HG03175 (cell line): ENCODE data around the gene NYAP2.
A peak's percentile ranks its signal among the peaks of the same experiment; 100 is the strongest.

Experiments used
- ATAC-seq: cut with Tn5 transposase; IDR thresholded peaks from one replicate; pipeline ENCODE4 v1.9.1; 2021; ENCODE audit warnings: mild to moderate bottlenecking, moderate library complexity; ENCODE audit not compliant: unreplicated experiment

Gene NYAP2

DNA sequence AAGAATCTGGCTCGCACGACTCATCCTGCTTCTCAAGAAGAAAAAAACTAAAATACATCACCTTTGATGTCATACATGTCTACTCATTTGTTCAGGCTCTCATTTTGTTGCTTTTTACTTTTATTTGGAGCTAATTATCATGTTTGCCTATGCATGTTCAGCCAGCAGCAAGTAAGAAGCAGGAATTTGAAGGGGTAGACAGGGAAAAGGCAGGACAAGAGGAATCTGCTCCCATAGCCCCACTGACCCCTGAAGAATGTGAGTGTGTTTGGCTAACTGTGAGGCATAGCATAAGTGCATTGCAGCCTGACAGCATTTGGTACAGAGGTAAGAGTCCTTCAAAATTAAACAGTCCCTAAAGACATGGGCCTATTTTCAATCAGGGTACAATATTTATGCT, 72.7 kb downstream of the NYAP2 start:
- no peak for ATAC-seq

DNA sequence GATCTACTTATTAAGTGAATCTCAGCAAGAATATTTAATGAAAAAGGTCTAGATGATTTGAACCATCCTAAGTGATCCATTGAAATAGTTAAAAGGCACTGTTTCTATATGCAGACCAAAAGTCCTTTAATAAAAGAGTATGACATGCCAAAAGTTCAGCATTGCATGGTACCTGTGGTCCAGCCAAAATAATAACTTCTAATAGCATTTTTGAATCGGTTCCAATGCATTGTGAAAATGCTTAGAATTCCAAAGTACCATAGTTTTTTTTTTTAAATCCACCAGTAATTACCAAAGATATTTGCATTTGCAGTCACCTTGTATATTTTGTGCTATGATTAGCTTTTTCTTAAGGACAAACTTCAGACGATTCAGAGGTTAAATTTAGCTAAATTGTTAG, 79.9 kb downstream of the NYAP2 start:
- no peak for ATAC-seq

DNA sequence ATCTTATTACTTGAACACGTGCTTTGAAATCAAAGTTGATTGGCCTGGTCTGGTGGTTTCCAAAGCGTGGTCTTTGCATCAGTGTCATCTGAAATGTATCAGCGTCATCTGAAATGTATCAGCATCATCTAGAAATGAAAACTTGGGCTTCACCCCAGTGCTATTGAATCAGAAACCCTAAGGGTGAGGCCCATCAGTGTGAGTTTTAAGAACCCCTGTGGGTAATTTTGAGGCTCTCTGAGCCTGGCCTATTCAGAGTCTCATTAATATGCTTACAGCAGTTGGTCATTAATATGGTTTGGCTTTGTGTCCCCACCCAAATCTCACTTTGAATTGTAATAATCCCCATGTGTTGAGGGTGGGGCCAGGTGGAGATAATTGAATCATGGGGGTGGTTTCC, 85.2 kb downstream of the NYAP2 start:
- no peak for ATAC-seq

DNA sequence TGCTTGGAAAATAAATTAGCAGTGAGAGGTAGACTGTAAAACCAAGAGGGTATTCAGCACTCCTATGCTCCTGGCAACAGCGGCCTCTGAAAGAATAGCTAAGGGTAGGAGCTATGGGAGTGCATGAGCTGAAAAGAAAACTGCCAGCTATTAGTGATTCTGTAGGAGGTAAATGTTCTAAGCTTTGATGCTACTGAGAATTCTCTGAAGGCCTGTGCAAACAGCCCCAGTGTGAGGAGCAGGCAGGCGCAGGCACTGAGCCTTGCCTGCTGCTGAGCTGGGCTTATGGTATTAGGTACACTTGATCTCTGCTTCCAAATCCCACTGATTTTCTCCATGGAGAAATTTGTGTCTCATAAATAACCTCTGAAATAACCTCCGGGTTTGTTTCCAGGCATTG, 86.7 kb downstream of the NYAP2 start:
- no peak for ATAC-seq

DNA sequence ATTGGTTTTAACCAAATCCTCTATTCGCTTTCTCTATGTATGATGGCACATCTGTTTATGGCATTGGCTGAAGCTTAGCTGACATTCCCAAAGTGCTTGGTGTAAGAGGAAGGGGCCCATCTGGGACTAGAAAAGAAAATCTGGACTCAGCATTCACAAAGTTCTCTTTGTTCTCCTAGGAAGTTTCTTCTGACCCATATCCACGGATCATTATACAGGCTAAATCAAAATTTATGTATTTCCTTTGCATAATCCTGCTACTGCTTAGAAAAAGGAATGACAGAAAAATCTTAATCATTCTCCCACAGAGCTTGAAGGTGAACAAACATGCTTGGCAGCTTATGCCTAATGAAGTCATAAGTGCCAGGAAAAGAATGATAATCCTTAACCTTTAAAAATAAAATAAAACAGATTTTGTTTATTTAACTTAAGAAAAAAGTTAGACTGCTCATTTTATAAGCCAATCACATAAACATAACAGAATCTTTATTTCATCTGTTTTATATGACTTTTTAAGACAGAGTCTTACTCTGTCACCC, 88.4 kb downstream of the NYAP2 start:
- no peak for ATAC-seq

DNA sequence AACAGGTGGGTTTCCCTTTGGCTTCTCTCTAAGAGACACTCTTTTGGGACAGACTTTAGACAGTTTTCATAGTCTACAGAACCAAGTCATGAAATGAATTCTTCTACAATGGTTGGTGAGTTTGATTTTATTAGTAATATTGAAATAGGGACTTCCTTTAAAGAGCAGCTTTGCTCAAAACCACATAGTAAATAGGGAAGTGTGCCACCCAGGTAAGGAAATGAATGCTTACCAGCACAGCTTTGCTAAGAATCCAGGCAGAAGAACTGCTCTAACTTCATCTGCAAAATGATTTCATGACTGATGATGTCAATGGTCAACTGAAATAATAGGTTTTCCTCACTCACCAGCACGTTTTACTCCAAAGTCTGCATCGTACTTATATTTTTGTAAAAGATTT, 89.2 kb downstream of the NYAP2 start:
- peak; percentile 54 for ATAC-seq

DNA sequence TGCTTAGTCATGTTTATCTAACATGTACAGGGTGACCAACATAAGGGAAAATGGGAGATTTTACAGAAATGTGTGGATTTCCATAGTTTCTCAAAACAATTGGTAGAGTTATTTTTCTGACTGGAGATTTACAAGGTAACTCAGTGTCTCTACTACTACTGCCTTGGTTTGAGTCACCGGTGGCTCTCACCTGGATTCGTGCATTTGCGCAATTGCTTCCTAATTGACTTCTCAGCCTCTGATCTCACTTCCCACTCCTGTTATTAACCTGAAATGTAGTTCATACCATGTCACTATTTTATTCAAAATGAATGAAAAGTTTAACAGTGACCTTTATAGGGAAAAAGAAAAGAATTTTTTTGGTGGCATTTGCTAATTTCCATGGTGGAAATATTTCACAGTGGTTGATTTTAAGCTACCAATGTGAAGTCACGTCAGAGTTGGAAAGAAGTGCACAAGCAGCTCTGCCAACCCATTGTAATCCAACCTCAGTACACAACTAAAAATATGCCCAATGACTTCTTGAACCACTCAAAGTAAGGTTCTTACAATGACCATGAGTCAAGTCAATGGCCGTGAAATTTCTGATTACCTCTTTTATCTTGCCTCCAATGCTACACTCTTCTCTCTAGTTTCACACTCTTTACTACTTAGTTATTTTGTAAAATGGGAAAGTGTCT, 94.0 kb downstream of the NYAP2 start:
- no peak for ATAC-seq

DNA sequence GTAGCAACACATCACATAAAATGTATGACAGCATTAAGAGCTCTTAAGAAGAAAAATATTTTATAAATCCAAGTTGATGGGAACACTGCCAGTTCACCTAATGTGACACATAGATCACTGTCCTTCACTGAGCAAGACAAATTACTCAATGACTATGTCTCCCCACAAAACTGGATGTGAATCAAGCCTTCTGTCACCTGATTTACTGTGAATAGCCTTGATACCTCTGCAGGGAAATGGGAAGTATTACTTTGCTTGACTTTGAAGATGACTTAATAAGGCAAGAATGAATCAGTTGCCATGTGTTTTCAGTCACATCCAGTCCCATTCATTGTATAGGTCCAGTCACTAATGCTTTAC, 94.6 kb downstream of the NYAP2 start:
- ATAC-seq, result no peak

DNA sequence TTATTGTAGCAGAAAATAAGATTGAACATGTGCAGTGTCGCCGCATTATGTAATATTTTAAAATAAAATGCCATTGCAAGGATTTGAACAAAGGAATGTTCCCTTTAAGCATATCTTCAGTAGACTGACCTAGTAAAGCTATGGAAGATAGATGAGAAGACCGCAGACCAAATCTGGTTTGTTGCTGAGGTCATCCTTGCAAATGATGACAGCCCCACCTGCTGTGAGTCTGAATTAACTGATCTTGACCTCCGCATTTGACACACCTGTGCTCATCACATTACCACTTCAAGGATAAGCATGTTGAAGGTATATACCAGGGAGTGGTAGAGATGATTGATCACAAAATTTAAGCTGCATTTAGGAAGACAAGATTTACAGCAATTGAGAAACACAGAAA, 96.2 kb downstream of the NYAP2 start:
- no peak for ATAC-seq

DNA sequence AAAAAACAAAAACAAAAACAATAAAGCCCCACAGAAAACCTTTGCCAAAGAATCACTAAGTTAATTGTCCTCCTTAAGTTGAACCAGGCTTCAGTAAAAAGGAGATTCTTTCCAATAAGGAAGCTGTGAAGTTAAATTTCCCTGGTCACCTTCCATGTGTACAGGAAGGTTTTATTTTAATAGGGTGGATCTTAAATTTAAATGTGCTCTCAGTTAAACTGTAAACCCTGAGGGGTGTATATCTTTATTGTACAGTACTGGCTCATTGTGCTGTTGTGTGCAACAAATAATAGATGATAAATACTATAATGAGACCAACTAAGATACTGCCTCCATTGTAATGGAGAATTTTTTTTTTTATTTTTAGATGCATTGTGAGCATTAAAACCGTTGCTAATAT, 97.1 kb downstream of the NYAP2 start:
- ATAC-seq, result no peak

DNA sequence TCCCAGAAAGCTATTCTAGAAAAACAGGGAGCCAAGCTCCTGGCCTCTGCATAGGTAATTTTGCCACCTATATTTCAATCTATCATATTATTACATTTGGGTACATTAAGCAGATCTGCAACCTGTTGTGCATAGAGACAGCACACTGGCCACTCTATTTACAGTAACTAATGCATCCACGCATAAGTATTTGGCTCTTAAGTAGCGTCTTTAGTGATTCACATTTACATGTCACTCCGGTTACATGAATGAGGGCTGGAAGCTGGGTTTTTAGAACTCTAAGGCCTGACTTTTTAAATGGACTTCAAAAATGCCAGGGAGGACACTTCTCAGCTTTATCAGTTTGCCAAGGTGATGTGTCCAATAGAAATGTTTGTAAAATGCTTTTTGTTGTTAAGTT, 97.7 kb downstream of the NYAP2 start:
- no peak for ATAC-seq

DNA sequence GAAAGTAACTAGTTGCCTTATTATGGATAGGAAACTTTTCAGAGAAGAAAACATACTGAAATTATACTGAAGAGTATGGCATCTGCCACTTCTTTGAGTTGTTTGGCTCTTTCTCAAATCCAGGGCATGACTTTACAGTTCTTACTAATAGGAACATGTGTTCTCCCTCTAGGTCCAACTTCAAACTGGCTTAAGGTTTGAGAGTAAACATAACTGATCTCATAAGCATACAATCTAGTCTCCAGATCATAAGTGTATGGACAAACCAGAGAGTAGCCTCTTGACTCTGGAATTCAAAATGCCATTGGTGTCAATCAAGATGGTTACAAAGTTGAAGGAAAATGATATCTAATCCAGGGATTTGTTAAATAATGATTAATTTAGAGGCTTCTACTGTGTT, 101.5 kb downstream of the NYAP2 start:
- ATAC-seq, result no peak

DNA sequence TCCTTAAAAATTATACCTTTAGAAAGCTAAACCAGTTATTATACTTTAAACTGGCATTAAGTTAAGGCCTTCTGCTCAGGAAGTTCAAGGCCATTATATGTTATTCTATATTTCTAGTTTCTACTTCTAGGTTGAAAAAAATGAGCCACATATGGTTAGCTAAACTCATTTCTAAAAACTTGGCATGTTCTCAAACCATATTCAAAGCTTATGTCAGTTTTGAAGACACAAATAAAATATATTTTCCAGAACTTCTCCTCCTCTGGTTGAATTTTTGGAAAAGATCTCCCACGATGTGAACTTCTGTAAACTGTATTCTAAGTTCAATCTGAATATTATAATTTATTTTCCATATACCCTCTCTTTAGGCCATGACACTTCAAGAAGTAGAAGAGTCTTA, 103.5 kb downstream of the NYAP2 start:
- ATAC-seq, result no peak

DNA sequence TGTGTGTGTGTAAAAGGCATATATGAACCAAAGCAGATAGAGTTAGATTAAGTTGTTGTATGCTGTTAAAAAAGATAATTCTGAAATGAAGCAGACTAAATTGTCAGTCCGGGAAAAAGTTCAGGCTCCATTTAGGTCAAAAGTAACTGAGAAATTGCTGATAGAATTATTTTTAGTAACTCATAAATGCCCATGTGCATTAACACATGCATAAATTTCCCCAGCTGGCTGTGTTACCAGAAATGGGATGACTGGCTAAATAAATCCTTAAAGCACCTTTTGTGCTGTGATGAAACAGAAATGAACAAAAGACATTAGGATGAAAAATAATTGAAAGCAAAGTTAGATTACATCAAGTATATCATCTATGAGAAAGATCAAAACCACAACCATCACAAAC, 111.3 kb downstream of the NYAP2 start:
- ATAC-seq, result no peak

DNA sequence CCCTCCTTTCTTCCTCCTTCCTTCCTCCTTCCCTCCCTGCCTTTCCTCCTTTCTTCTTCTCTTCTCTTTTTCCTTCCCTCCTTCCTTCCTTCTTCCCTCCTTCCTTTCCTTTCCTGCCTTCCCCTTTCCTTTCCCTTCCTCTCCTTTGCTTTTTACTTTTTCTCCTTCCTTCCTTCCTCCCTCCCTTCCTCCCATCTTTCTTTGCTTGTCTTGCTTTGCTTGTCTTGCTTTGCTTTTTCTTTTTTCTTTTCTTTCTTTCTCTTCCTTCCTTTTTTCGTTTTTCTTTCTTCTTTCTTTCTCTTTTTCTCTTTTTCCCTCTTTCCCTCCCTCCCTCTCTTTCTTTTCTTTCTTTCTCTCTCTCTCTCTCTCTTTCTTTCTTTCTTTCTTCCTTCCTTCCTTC, 113.0 kb downstream of the NYAP2 start:
- ATAC-seq, result no peak

DNA sequence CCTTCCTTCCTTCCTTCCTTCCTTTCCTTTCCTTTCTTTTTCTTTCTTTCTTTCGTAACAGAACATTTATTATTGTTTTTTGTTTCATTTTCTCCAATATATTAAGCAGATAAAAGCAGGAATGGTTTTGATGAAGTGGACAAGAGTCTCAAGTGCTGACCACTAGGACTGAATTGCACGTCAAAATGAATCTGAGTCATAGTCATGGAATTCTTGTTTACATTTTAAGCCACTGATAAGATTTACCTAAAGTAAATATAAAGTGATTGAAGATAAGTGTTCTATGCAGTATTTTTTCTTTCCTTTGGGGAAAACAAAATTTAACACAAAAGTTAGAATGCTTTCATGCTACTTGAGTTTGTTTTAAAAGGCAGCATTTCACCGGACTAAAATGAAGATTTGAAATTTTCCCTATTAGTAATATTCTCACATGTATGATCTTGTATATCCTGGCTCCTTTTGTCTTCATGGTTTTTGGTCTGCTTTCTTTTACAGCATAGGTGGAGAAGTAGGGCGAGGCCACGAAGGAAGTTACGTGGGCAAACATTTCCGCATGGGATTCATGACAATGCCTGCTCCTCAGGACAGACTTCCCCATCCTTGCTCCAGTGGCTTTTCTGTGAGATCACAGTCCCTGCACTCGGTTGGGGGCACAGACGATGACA, 113.5 kb downstream of the NYAP2 start:
- no peak for ATAC-seq

DNA sequence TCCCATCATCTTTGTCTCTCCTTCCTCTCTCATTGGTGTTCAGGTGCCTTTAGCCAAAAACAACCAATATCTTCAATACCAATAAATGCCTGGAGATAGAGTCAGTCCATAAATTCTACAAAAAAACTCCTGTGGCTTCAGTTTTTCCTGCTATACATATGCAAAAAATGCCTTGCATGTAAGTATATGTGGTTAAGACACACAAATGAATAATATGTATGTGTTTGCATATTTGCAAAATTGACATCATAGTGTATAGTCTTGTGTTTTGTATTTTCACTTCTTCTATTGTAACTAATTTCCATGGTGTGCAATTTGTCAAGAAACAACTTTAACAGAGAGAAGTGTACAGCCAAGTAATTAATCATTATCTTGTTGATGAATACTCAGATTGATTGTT, 115.5 kb downstream of the NYAP2 start:
- no peak for ATAC-seq

DNA sequence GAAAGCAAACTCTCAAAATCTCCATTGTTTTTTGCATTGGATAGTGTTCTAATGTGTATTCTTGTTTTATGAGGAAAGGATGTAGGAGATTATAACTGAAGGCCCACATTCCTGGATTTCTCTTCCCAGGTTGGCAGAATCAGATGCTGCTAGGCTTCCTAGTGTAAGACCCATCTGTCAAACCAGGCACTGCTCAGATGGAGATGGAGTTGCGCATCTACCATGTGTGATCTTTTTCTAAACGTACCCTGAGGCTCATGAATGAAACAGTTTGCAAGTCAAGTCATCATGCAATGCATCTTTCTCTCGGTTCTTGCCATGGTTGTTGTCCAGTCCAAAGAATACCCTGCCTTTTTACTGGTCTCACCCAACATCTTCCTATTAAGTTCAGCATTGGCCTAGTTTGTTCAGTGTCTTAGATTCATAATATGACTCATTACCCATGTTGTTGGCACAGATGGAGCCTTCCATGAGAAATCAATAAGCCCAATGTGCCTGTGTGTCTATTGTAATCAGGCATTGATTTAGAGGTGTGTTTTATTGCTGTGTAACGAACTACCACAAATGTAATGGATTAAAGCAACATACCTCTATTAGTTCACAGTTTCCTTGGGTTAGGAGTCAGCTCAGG, 127.4 kb downstream of the NYAP2 start:
- no peak for ATAC-seq

DNA sequence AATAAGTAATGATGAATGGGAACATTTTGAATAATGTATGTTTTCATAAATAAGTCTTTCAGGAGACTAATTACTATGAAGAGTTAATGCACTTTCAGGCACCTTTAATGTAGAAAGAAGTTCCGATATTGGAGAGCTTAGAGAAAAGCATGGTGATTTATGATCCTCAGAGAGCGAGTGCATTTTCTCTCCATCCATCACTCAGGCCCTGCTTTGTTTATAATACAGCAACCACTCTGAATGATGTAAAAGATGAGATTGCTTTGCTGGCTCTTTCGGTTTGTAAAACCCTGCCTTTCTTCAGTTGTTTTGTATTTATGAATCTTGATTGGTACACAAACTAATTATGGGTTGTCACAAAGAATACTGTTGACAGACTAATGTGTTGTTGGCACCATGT, 132.0 kb downstream of the NYAP2 start:
- ATAC-seq, result no peak

DNA sequence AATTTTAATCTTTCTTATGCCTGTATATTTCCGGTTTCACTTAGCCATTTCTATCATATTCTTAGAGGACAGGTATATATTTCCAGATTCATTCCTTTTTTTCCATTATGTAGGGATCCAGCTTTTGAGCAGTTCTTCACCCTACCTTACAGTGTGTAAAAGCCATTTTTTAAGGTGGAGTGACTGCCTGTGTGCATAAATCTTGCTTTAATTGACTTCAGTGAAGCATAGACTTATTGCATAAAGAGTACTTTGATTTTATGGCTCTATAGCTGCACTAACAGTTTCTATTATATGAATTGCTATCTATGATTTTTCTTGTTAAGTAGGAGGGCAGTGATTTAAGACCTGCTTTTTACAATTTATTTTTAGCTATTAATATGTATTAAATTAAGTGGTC, 132.6 kb downstream of the NYAP2 start:
- no peak for ATAC-seq

DNA sequence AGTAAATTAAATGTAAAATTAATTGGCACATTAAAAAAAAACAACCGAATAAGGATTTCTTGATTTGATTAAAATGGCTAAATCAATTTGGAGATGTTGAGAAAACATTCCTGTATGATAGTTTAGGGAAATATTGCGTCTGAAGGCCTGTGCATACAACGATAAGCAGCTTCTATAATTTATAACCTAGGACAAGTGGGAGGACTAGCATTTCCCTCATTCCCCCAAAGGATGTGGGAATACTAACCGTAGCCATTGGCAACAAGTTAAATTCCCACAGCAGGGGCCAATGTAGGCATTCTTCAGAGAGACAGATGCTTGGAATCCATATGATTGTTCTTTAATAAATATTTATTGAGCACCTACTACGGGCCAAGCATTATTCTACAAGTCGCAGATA, 134.5 kb downstream of the NYAP2 start:
- ATAC-seq, result no peak

DNA sequence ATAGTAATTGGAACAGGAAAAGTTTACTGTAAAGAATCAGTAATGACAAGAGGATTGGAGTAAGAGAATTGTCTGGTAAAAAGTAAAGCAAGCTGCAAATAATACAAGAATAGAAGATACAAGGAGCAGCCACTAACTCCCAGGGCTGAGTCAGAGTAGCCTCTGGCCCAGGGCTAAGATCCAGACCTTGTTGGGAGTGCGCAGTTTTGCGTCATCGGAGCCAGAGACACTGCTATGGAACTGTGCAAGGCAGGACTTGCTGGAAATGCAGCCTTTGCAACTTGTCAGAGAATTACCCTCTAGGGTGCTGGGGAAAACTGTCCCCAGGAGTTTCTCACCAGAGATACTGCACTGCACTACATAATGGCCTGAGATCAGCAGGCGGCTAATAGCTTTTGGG, 135.2 kb downstream of the NYAP2 start:
- ATAC-seq, result no peak
